IMR-90 (cell line): ENCODE data around the gene TMSB10. TPM values are rescaled to one million over a fixed set of nuclear protein-coding genes. Genes with fewer than 3 reads are reported as not detected.

Source experiments
- ATAC-seq: fragments of 200-7000 bp; cut with Tn5 transposase; 2 replicates; pipeline ENCODE4 v1.9.1; 2020; ENCODE audit warnings: low read depth, mild to moderate bottlenecking, moderate library complexity
- BruUV-seq: library from RNA; stranded (reverse); fragments of 400-500 nt; replicated peaks from 2 replicates; lab custom pipeline; 2021; lab: Mats Ljungman, UMichigan
- CTCF ChIA-PET: fragments of 300-600 bp; formaldehyde crosslinking; extraction: SDS; loops from one replicate; lab custom pipeline; 2021; ENCODE audit warnings: antibody characterized with exemption; lab: Yijun Ruan, JAX
- POLR2A ChIA-PET: fragments of 300-600 bp; sonication (Branson Sonifier 250); formaldehyde crosslinking; loops from one replicate; lab custom pipeline; 2022; ENCODE audit warnings: antibody characterized with exemption; ENCODE audit not compliant: unreplicated experiment; lab: Charles Lee
- DNase-seq: peaks from one replicate; pipeline ENCODE4 v3.0.0; 2013
- H2AFZ ChIP-seq: replicated peaks from 2 replicates; pipeline ENCODE3; 2013; ENCODE audit warnings: low read length, mild to moderate bottlenecking; ENCODE audit not compliant: poor library complexity
- H2AK5ac ChIP-seq: 2 replicates; pipeline ENCODE4 v1.6.1; 2013; ENCODE audit warnings: low read depth, low read length, inconsistent platforms
- H2AK9ac ChIP-seq: replicated peaks from 2 replicates; pipeline ENCODE3; 2013; ENCODE audit warnings: mild to moderate bottlenecking, low read depth, low read length, moderate library complexity; ENCODE audit not compliant: poor library complexity
- H2BK120ac ChIP-seq: 2 replicates; pipeline ENCODE4 v1.6.1; 2013; ENCODE audit warnings: low read depth, low read length, inconsistent platforms
- H2BK15ac ChIP-seq: 3 replicates; pipeline ENCODE4 v1.6.1; 2013; ENCODE audit warnings: low read depth, low read length, inconsistent platforms
- H2BK20ac ChIP-seq: 2 replicates; pipeline ENCODE4 v1.6.1; 2013; ENCODE audit warnings: low read depth, mild to moderate bottlenecking, inconsistent platforms, low read length, moderate library complexity
- H2BK5ac ChIP-seq: 2 replicates; pipeline ENCODE4 v1.6.1; 2013; ENCODE audit warnings: mild to moderate bottlenecking, low read depth, low read length, inconsistent platforms; ENCODE audit not compliant: poor library complexity, severe bottlenecking
- H3K14ac ChIP-seq: replicated peaks from 2 replicates; pipeline ENCODE4 v1.6.1; 2013; ENCODE audit warnings: low read depth, low read length, inconsistent platforms
- H3K18ac ChIP-seq: 2 replicates; pipeline ENCODE4 v1.6.1; 2013; ENCODE audit warnings: low read depth, low read length, control low read depth
- H3K23ac ChIP-seq: 2 replicates; pipeline ENCODE4 v1.6.1; 2013; ENCODE audit warnings: low read depth, low read length, inconsistent platforms
- H3K27ac ChIP-seq: 2 replicates; pipeline ENCODE4 v1.5.1; 2013; ENCODE audit warnings: mild to moderate bottlenecking, control low read depth, low read length; ENCODE audit not compliant: insufficient read depth
- H3K27me3 ChIP-seq: 2 replicates; pipeline ENCODE4 v1.6.1; 2013; ENCODE audit warnings: low read length; ENCODE audit not compliant: control insufficient read depth, insufficient read depth
- H3K36me3 ChIP-seq: 2 replicates; pipeline ENCODE4 v1.6.1; 2013; ENCODE audit warnings: low read length, mixed read lengths; ENCODE audit not compliant: control insufficient read depth, insufficient read depth
- H3K4ac ChIP-seq: 2 replicates; pipeline ENCODE4 v1.6.1; 2013; ENCODE audit warnings: low read depth, low read length, inconsistent platforms
- H3K4me1 ChIP-seq: 2 replicates; pipeline ENCODE4 v1.6.1; 2013; ENCODE audit warnings: low read length, mixed read lengths; ENCODE audit not compliant: control insufficient read depth, insufficient read depth
- H3K4me2 ChIP-seq: 2 replicates; pipeline ENCODE4 v1.6.1; 2013; ENCODE audit warnings: low read depth, mild to moderate bottlenecking, control low read depth, low read length, moderate library complexity
- H3K4me3 ChIP-seq: 2 replicates; pipeline ENCODE4 v1.5.1; 2013; ENCODE audit warnings: low read depth, mild to moderate bottlenecking, control low read depth, low read length, moderate library complexity; ENCODE audit not compliant: insufficient read depth
- H3K56ac ChIP-seq: 2 replicates; pipeline ENCODE4 v1.6.1; 2013; ENCODE audit warnings: low read length, inconsistent platforms; ENCODE audit not compliant: insufficient read depth; ENCODE audit errors: extremely low read depth
- H3K79me1 ChIP-seq, 2 experiments: 2 replicates each; pipeline ENCODE4 v1.6.1; 2013; ENCODE audit warnings: low read length in 2 of 2, inconsistent platforms in 1 of 2, low read depth in 1 of 2
- H3K9ac ChIP-seq: 2 replicates; pipeline ENCODE4 v1.6.1; 2013; ENCODE audit warnings: low read depth, low read length, control low read depth
- H3K9me1 ChIP-seq: 2 replicates; pipeline ENCODE4 v1.6.1; 2013; ENCODE audit warnings: low read length, inconsistent platforms; ENCODE audit not compliant: insufficient read depth
- H3K9me3 ChIP-seq: 2 replicates; pipeline ENCODE4 v1.6.1; 2013; ENCODE audit warnings: low read length; ENCODE audit not compliant: control insufficient read depth, insufficient read depth
- H4K20me1 ChIP-seq: 2 replicates; pipeline ENCODE4 v1.6.1; 2013; ENCODE audit warnings: low read length, inconsistent platforms; ENCODE audit not compliant: insufficient read depth
- H4K5ac ChIP-seq: 2 replicates; pipeline ENCODE4 v1.6.1; 2013; ENCODE audit warnings: mild to moderate bottlenecking, low read depth, low read length, control low read depth
- H4K8ac ChIP-seq, 2 experiments: 2 replicates each; pipeline ENCODE4 v1.6.1; 2013; ENCODE audit warnings: low read depth in 2 of 2, low read length in 2 of 2, control low read depth in 1 of 2, inconsistent platforms in 1 of 2
- H4K91ac ChIP-seq: 2 replicates; pipeline ENCODE4 v1.6.1; 2013; ENCODE audit warnings: low read depth, low read length, inconsistent platforms; ENCODE audit not compliant: insufficient read depth
- CEBPB ChIP-seq: IDR thresholded peaks from 2 replicates; pipeline ENCODE4 v1.6.1; 2012; ENCODE audit warnings: low read depth, low read length, improper control_type of control experiment
- MAFK ChIP-seq: IDR thresholded peaks from 2 replicates; pipeline ENCODE4 v1.6.1; 2012; ENCODE audit warnings: low read depth, low read length, improper control_type of control experiment
- MXI1 ChIP-seq: IDR thresholded peaks from 2 replicates; pipeline ENCODE4 v1.6.1; 2012; ENCODE audit warnings: low read depth, mild to moderate bottlenecking, low read length, moderate library complexity, borderline replicate concordance
- POLR2A ChIP-seq: IDR thresholded peaks from 2 replicates; pipeline ENCODE4 v1.6.1; 2012; ENCODE audit warnings: mild to moderate bottlenecking, low read depth, low read length
- RAD21 ChIP-seq: IDR thresholded peaks from 2 replicates; pipeline ENCODE4 v1.6.1; 2012; ENCODE audit warnings: low read length, improper control_type of control experiment
- RCOR1 ChIP-seq: IDR thresholded peaks from 2 replicates; pipeline ENCODE4 v1.6.1; 2012; ENCODE audit warnings: mild to moderate bottlenecking, low read length, improper control_type of control experiment; ENCODE audit not compliant: insufficient replicate concordance
- RFX5 ChIP-seq: IDR thresholded peaks from 2 replicates; pipeline ENCODE4 v1.8.0; 2012; ENCODE audit warnings: low read depth, mild to moderate bottlenecking, low read length, moderate library complexity
- WGBS, 2 experiments: methylation state at CpG; one replicate each; pipeline versions ENCODE4 v1.1.5 to v1.1.7; 2013; ENCODE audit warnings: missing lambda C conversion rate in 2 of 2; ENCODE audit not compliant: insufficient read length in 1 of 2; ENCODE audit errors: extremely low coverage in 2 of 2; 5-methylcytosine and 5-hydroxymethylcytosine counted together
- dilution Hi-C: fragments of 300-500 bp; cut with HindIII; formaldehyde crosslinking; loops from one replicate; pipeline ENCODE4 v1.14.3; 2018; ENCODE audit warnings: low sequenced_read_pairs; ENCODE audit not compliant: unreplicated experiment
- in situ Hi-C: fragments of 300-500 bp; cut with MboI; formaldehyde crosslinking; loops from 3 replicates; pipeline ENCODE4 v1.14.3; 2019; ENCODE audit warnings: low sequenced_read_pairs, inconsistent platforms, mixed read lengths
- intact Hi-C: fragments of 100-400 bp; cut with micrococcal nuclease; formaldehyde crosslinking; loops from 2 replicates; pipeline ENCODE4 v1.10.0; 2022
- polyA plus RNA-seq, 3 experiments: library from polyadenylated mRNA; depleted of rRNA; stranded (reverse); fragments of >200 nt; gene quantifications; 2 replicates each; pipeline ENCODE4 v1.2.3, GENCODE V29; 2012; ENCODE audit warnings: low replicate concordance in 1 of 3
- total RNA-seq: library from RNA; depleted of rRNA; stranded (reverse); fragments of >200 nt; gene quantifications from 2 replicates; pipeline ENCODE4 v1.2.3, GENCODE V29; 2012
- TF ChIP-seq, protein P1 (sequence below): conservative IDR thresholded peaks from 2 replicates; pipeline ENCODE4 v1.5.1; 2012; ENCODE audit warnings: mild to moderate bottlenecking, low read depth, low read length, improper control_type of control experiment

TMSB10 gene
- total and polyA plus RNA-seq, 2 of the 4 experiments (the other 2 are of a cell fraction) = 3,620 to 5,527 TPM

- Histone ChIP-seq H3K79me1 (peaks cover 18 to 20% of the 10 kb centered on the region in 2 experiments), H2AFZ (no peak overlapping the region), H3K9me1 (no peaks in the 10 kb centered on the region), H3K4me3 (no peak overlapping the region), H2AK9ac (no peak overlapping the region), H3K9ac (no peak overlapping the region), H3K27me3 (no peaks in the 10 kb centered on the region), H4K8ac (no peak overlapping the region), H3K18ac (no peak overlapping the region), H4K91ac (no peak overlapping the region), H3K23ac (no peak overlapping the region), H3K27ac (no peak overlapping the region), H3K4ac (no peak overlapping the region), H3K4me1 (no peaks in the 10 kb centered on the region; the same call in 1 of the 2 replicates), H3K9me3 (no peaks in the 10 kb centered on the region), H4K5ac (no peak overlapping the region), H3K14ac (no peak overlapping the region), H2BK120ac (no peak overlapping the region), H2BK20ac (no peak overlapping the region), H3K36me3 (no peaks in the 10 kb centered on the region), H2BK15ac (no peak overlapping the region), H2AK5ac (no peak overlapping the region), H3K4me2 (no peak overlapping the region; the same call in 1 of the 2 replicates), H3K56ac (no peak overlapping the region), H4K20me1 (no peaks in the 10 kb centered on the region; the same call in 1 of the 2 replicates), H2BK5ac (no peak overlapping the region)
- dilution Hi-C loops (no loop called here), in situ Hi-C loops (loop anchor here (25.0 kb wide), 1 partner anchor 822 kb away; no protein-coding TSS in a partner anchor), intact Hi-C loops (loop anchor here (5.0 kb wide), 1 partner anchor 227 kb away; no protein-coding TSS in a partner anchor)
- no peak for TF ChIP-seq POLR2A
- TF ChIP-seq, protein P1, sequence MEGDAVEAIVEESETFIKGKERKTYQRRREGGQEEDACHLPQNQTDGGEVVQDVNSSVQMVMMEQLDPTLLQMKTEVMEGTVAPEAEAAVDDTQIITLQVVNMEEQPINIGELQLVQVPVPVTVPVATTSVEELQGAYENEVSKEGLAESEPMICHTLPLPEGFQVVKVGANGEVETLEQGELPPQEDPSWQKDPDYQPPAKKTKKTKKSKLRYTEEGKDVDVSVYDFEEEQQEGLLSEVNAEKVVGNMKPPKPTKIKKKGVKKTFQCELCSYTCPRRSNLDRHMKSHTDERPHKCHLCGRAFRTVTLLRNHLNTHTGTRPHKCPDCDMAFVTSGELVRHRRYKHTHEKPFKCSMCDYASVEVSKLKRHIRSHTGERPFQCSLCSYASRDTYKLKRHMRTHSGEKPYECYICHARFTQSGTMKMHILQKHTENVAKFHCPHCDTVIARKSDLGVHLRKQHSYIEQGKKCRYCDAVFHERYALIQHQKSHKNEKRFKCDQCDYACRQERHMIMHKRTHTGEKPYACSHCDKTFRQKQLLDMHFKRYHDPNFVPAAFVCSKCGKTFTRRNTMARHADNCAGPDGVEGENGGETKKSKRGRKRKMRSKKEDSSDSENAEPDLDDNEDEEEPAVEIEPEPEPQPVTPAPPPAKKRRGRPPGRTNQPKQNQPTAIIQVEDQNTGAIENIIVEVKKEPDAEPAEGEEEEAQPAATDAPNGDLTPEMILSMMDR = no peak
- TF ChIP-seq CEBPB = no peak
- no peak for TF ChIP-seq RFX5
- TF ChIP-seq MXI1 = no peak
- TF ChIP-seq RAD21 = no peak
- no peak for TF ChIP-seq MAFK
- no peak for TF ChIP-seq RCOR1
- ChIA-PET CTCF (interaction anchor here (0.9 kb wide), 1 partner anchor 12 kb away, joined by 3 read pairs; no protein-coding TSS in a partner anchor), POLR2A (no interaction called here)
- BruUV-seq = no TSS peak
- peak; percentile 14; the same call in 1 of the 2 replicates for ATAC-seq
- no CpG with 5 or more reads among the region's 3 CpGs for WGBS, 2 experiments
- DNase-seq = no peak
These were observed 46.5 kb upstream of the TMSB10 start for GRCh38 chr2:84858937-84859336.
